ENCODE data around the gene CACYBP. TPM values are rescaled to one million over a fixed set of nuclear protein-coding genes. Genes with fewer than 3 reads are reported as not detected.

CACYBP gene
- total and polyA plus RNA-seq, 12 donors, result 20.2 to 106 (median 53.1) TPM

GRCh38 chr1:174996476-174996875, 3.3 kb upstream of the CACYBP start:
- H3K9me3 ChIP-seq, result no peaks in the 10 kb centered on the region
- no peak overlapping the region for H3K27ac ChIP-seq
- ATAC-seq (no peak), DNase-seq (no peak)
- TF ChIP-seq CTCF (IDR thresholded peaks at IDR 0.05), result no peak
- H3K4me1 ChIP-seq, result peaks cover 0 to 35% (median 13%) of the 10 kb centered on the region in 9 donors
- H3K4me3 ChIP-seq, result no peak overlapping the region
- H3K36me3 ChIP-seq, result peaks cover 0 to 12% (median 0%) of the 10 kb centered on the region in 9 donors
- no peaks in the 10 kb centered on the region for H3K27me3 ChIP-seq
- intact Hi-C loops (cut with DNase I), result loop anchor here in 2 of 10 donors (5.0 kb wide), 2 partner anchors 224 to 974 kb away; partner anchors contain the start of gene RC3H1 (in 1 of the 2)
- WGBS, 2 donors, result 17 to 39% methylated on average over 1 of the region's 1 CpG

GRCh38 chr1:174997041-174997440, 2.7 kb upstream of the CACYBP start:
- peaks cover 0 to 7% (median 0%) of the 10 kb centered on the region in 9 donors for H3K36me3 ChIP-seq
- H3K9me3 ChIP-seq, result no peaks in the 10 kb centered on the region
- H3K27ac ChIP-seq, result no peak overlapping the region
- 86 to 88% methylated on average over 3 of the region's 3 CpGs for WGBS, 2 donors
- H3K4me1 ChIP-seq, result peaks cover 0 to 41% (median 18%) of the 10 kb centered on the region in 9 donors
- no peak for ATAC-seq
- H3K4me3 ChIP-seq, result no peak overlapping the region
- no peak for DNase-seq
- TF ChIP-seq CTCF (IDR thresholded peaks at IDR 0.05), result no peak
- no peaks in the 10 kb centered on the region for H3K27me3 ChIP-seq
- intact Hi-C loops (cut with DNase I), result loop anchor here in 2 of 10 donors (5.0 kb wide), 2 partner anchors 225 to 975 kb away; partner anchors contain the start of gene RC3H1 (in 1 of the 2)

- Histone ChIP-seq H3K27ac (peak overlapping the region; percentile 83 to 100 (median 96)), H3K9me3 (no peaks in the 10 kb centered on the region), H3K36me3 (peaks cover 0 to 6% (median 0%) of the 10 kb centered on the region in 9 donors), H3K4me3 (peak overlapping the region; percentile 41 to 90 (median 80)), H3K27me3 (no peaks in the 10 kb centered on the region), H3K4me1 (peaks cover 0 to 56% (median 18%) of the 10 kb centered on the region in 9 donors)
- peak in 4 of 8 donors; percentile 0 to 29 (median 4) for ATAC-seq
- peak in 1 of 2 donors; percentile 41 for DNase-seq
- WGBS, 2 donors, result 12 to 13% methylated on average over 19 of the region's 19 CpGs
- TF ChIP-seq CTCF (IDR thresholded peaks at IDR 0.05), result peak; percentile 47 to 83 (median 73)
- intact Hi-C loops (cut with DNase I), result loop anchor here in 2 of 10 donors (5.0 kb wide), 2 partner anchors 226 to 976 kb away; partner anchors contain the start of gene RC3H1 (in 1 of the 2)
Measured at GRCh38 chr1:174998569-174999215, 1.1 kb upstream of the CACYBP start.

- peaks cover 0 to 63% (median 18%) of the 10 kb centered on the region in 9 donors for H3K4me1 ChIP-seq
- H3K4me3 ChIP-seq, result peak overlapping the region; percentile 69 to 90 (median 80)
- 0% methylated on average over 58 of the region's 58 CpGs for WGBS, 2 donors
- no peaks in the 10 kb centered on the region for H3K27me3 ChIP-seq
- peaks cover 0 to 7% (median 0%) of the 10 kb centered on the region in 9 donors for H3K36me3 ChIP-seq
- H3K9me3 ChIP-seq, result no peaks in the 10 kb centered on the region
- TF ChIP-seq CTCF (IDR thresholded peaks at IDR 0.05), result no peak
- DNase-seq (peak; percentile 98), ATAC-seq (peak; percentile 89 to 97 (median 95))
- H3K27ac ChIP-seq, result peak overlapping the region; percentile 83 to 100 (median 96)
- intact Hi-C loops (cut with DNase I), result loop anchor here in 2 of 10 donors (5.0 kb wide), 2 partner anchors 227 to 977 kb away; partner anchors contain the start of gene RC3H1 (in 1 of the 2)
Measured at GRCh38 chr1:174999216-174999935, 371 bp upstream of the CACYBP start.

Data from heart right ventricle (tissue), 16 donors.